GM23338 (cell line): ENCODE data around the gene COL6A1. TPM values are rescaled to one million over a fixed set of nuclear protein-coding genes. Genes with fewer than 3 reads are reported as not detected.
A peak's percentile ranks its signal among the peaks of the same experiment; 100 is the strongest.
"Not testable (repeated sequence)": the region's sequence is repeated elsewhere in the genome, so short reads cannot be mapped to it uniquely, and the experiment has no call there.

Source experiments
- ATAC-seq: fragments of 200-7000 bp; cut with Tn5 transposase; 3 replicates; pipeline ENCODE4 v1.9.1; 2020
- DNase-seq: peaks from one replicate; pipeline ENCODE4 v3.0.0-alpha.2; 2015; ENCODE audit warnings: low spot score
- H2AFZ ChIP-seq: fragments of 200-600 bp; sonication (generic); 2 replicates; pipeline ENCODE4 v1.8.0; 2016; ENCODE audit warnings: antibody characterized with exemption, mild to moderate bottlenecking, moderate library complexity
- H3F3A ChIP-seq: fragments of 200-600 bp; sonication (generic); replicated peaks from 2 replicates; pipeline ENCODE4 v1.8.0; 2017; ENCODE audit warnings: antibody characterized with exemption, mixed run types, low read depth
- H3K27ac ChIP-seq: fragments of 200-600 bp; sonication (generic); 2 replicates; pipeline ENCODE4 v1.6.1; 2016; ENCODE audit warnings: low read depth
- H3K27me3 ChIP-seq: fragments of 200-600 bp; sonication (generic); 2 replicates; pipeline ENCODE4 v1.8.0; 2016; ENCODE audit warnings: mild to moderate bottlenecking, mixed run types, moderate library complexity; ENCODE audit not compliant: insufficient read depth
- H3K36me3 ChIP-seq: fragments of 200-600 bp; sonication (generic); 2 replicates; pipeline ENCODE4 v1.8.0; 2016; ENCODE audit warnings: mild to moderate bottlenecking; ENCODE audit not compliant: insufficient read depth
- H3K4me1 ChIP-seq: fragments of 200-600 bp; sonication (generic); 2 replicates; pipeline ENCODE4 v1.8.0; 2016; ENCODE audit warnings: mild to moderate bottlenecking, moderate library complexity; ENCODE audit not compliant: insufficient read depth
- H3K4me2 ChIP-seq: fragments of 200-600 bp; sonication (generic); 2 replicates; pipeline ENCODE4 v1.7.1; 2017; ENCODE audit warnings: mixed run types
- H3K4me3 ChIP-seq: fragments of 200-600 bp; sonication (generic); 2 replicates; pipeline ENCODE4 v1.6.1; 2016; ENCODE audit warnings: mixed run types
- H3K79me2 ChIP-seq: fragments of 200-600 bp; sonication (generic); replicated peaks from 2 replicates; pipeline ENCODE4 v1.8.0; 2017; ENCODE audit warnings: mild to moderate bottlenecking; ENCODE audit not compliant: insufficient read depth
- H3K9me2 ChIP-seq: fragments of 200-600 bp; sonication (generic); 2 replicates; pipeline ENCODE4 v1.8.0; 2017; ENCODE audit not compliant: insufficient read depth
- H4K20me1 ChIP-seq: fragments of 200-600 bp; sonication (generic); replicated peaks from 2 replicates; pipeline ENCODE4 v1.8.0; 2017; ENCODE audit warnings: mild to moderate bottlenecking; ENCODE audit not compliant: insufficient read depth
- H3K27ac Mint-ChIP-seq: 2 replicates; pipeline ENCODE4 v1.8.0; 2020; ENCODE audit warnings: inconsistent platforms, mild to moderate bottlenecking, moderate library complexity, mixed read lengths
- H3K27me3 Mint-ChIP-seq: 3 replicates; pipeline ENCODE4 v1.8.0; 2022; ENCODE audit warnings: low read depth, mild to moderate bottlenecking, moderate library complexity, mixed read lengths, inconsistent platforms; ENCODE audit not compliant: insufficient read depth, poor library complexity
- H3K36me3 Mint-ChIP-seq: 3 replicates; pipeline ENCODE4 v1.8.0; 2021; ENCODE audit warnings: low read depth, mild to moderate bottlenecking, inconsistent platforms, moderate library complexity, mixed read lengths
- H3K4me1 Mint-ChIP-seq: 3 replicates; pipeline ENCODE4 v1.8.0; 2020; ENCODE audit warnings: mild to moderate bottlenecking, inconsistent platforms, mixed read lengths
- H3K4me3 Mint-ChIP-seq: 3 replicates; pipeline ENCODE4 v1.8.0; 2021; ENCODE audit warnings: moderate library complexity, mild to moderate bottlenecking, inconsistent platforms, mixed read lengths
- H3K9me3 Mint-ChIP-seq: 3 replicates; pipeline ENCODE4 v1.8.0; 2020; ENCODE audit warnings: moderate library complexity, mild to moderate bottlenecking, inconsistent platforms, mixed read lengths
- CTCF ChIP-seq, 2 experiments: fragments of 200-600 bp in 1 of 2; sonication (generic) in 1 of 2; conservative IDR thresholded peaks; 2 replicates each; pipeline versions ENCODE4 v1.5.1 to v1.6.1; 2016 to 2017; ENCODE audit warnings: antibody characterized with exemption in 2 of 2, low read depth in 2 of 2, mild to moderate bottlenecking in 2 of 2, moderate library complexity in 1 of 2
- EZH2 ChIP-seq: fragments of 200-600 bp; sonication (generic); IDR thresholded peaks from one replicate; pipeline ENCODE4 v1.8.0; 2017; ENCODE audit warnings: antibody characterized with exemption, mild to moderate bottlenecking, low read depth; ENCODE audit not compliant: unreplicated experiment
- EZH2phosphoT487 ChIP-seq: fragments of 200-600 bp; sonication (generic); IDR thresholded peaks from one replicate; pipeline ENCODE4 v1.8.1; 2018; ENCODE audit warnings: antibody characterized with exemption; ENCODE audit not compliant: unreplicated experiment
- REST ChIP-seq: IDR thresholded peaks from one replicate; pipeline ENCODE4 v1.6.1; 2018; ENCODE audit warnings: antibody characterized with exemption; ENCODE audit not compliant: unreplicated experiment
- STAT1 ChIP-seq: IDR thresholded peaks from one replicate; pipeline ENCODE4 v1.6.1; 2016; ENCODE audit warnings: antibody characterized with exemption; ENCODE audit not compliant: unreplicated experiment
- ZNF114 ChIP-seq: fragments of 250-450 bp; sonication (Bioruptor Pico); IDR thresholded peaks from 2 replicates; pipeline ENCODE4 v1.5.0; 2020; ENCODE audit warnings: mild to moderate bottlenecking, moderate library complexity
- polyA plus RNA-seq: library from polyadenylated mRNA; unstranded; fragments of >200 nt; fragmentation: Nextera tagmentation; extraction: Ambion mirVana; gene quantifications from 2 replicates; pipeline ENCODE4 v1.2.1, GENCODE V29; 2016
- total RNA-seq: library from RNA; depleted of rRNA; stranded (reverse); fragments of >200 nt; shearing (Covaris generic); gene quantifications from 2 replicates; pipeline ENCODE4 v1.2.3, GENCODE V29; 2014

Gene COL6A1
- total and polyA plus RNA-seq, 2 experiments from 2014 or later: 76.0 to 180 TPM

- TF ChIP-seq CTCF (conservative IDR thresholded peaks at IDR 0.05; ENCODE audit: low read depth in 2 of 2) (peak in 1 of 2 experiments; percentile 30; a peak in 1 of 4 replicates), EZH2phosphoT487 (no peak), ZNF114 (CRISPR knock-in tag) (no peak), STAT1 (no peak)
Measured at GRCh38 chr21:45950740-45951515, 30.6 kb upstream of the COL6A1 start (continued).

GRCh38 chr21:45951676-45952075, 29.9 kb upstream of the COL6A1 start:
- no peaks in the 10 kb centered on the region for H3K27me3 ChIP-seq
- H2AFZ ChIP-seq: no peak overlapping the region
- peaks cover 6% of the 10 kb centered on the region; the same call in 2 of the 3 replicates for H3K9me3 Mint-ChIP-seq
- no peaks in the 10 kb centered on the region for H3F3A ChIP-seq
- H3K36me3 Mint-ChIP-seq: no peaks in the 10 kb centered on the region; the same call in 2 of the 3 replicates
- no peak overlapping the region for H3K4me3 Mint-ChIP-seq
- H3K27ac Mint-ChIP-seq: no peak overlapping the region
- H3K4me2 ChIP-seq: no peak overlapping the region
- H3K79me2 ChIP-seq: no peaks in the 10 kb centered on the region
- DNase-seq (no peak), ATAC-seq (no peak)
- no peak overlapping the region for H3K27ac ChIP-seq
- no peaks in the 10 kb centered on the region for H3K9me2 ChIP-seq
- no peaks in the 10 kb centered on the region for H4K20me1 ChIP-seq
- no peak for TF ChIP-seq EZH2
- TF ChIP-seq REST: no peak
- H3K4me1 ChIP-seq: no peaks in the 10 kb centered on the region
- peaks cover 13% of the 10 kb centered on the region for H3K27me3 Mint-ChIP-seq
- no peak overlapping the region for H3K4me3 ChIP-seq
- no peaks in the 10 kb centered on the region for H3K36me3 ChIP-seq
- H3K4me1 Mint-ChIP-seq: peaks cover 10% of the 10 kb centered on the region

DNA sequence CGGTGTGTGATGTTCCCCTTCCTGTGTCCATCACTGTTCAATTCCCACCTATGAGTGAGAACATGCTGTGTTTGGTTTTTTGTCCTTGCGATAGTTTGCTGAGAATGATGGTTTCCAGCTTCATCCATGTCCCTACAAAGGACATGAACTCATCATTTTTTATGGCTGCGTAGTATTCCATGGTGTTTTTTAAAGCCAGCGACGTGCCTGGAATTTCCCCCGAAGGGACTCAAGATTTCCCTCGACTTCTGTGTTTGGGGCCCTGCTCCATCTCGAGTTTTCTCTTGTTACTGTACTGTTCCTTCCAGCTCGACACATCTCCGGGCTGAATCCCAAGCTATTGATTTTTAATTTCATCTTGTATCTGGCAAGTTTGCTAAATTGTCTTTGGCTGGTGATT, 29.0 kb upstream of the COL6A1 start:
- H3K9me3 Mint-ChIP-seq: peaks cover 10% of the 10 kb centered on the region
- not testable (repeated sequence) for H3K4me2 ChIP-seq, H3K36me3 Mint-ChIP-seq, H3F3A ChIP-seq, H2AFZ ChIP-seq, H3K9me2 ChIP-seq, DNase-seq, H4K20me1 ChIP-seq, H3K79me2 ChIP-seq, H3K27me3 ChIP-seq, H3K4me3 ChIP-seq, H3K36me3 ChIP-seq, H3K4me3 Mint-ChIP-seq, H3K27ac ChIP-seq, ATAC-seq, H3K4me1 ChIP-seq, H3K27ac Mint-ChIP-seq
- peaks cover 10% of the 10 kb centered on the region for H3K4me1 Mint-ChIP-seq
- H3K27me3 Mint-ChIP-seq: peaks cover 10% of the 10 kb centered on the region
